HEK293T (cell line): ENCODE measurements around the gene TTC21A.

Experiments used
- BHLHE40 ChIP-seq: fragments of 450-650 bp; IDR thresholded peaks from 2 replicates; pipeline ENCODE4 v1.6.1; 2016; ENCODE audit warnings: mild to moderate bottlenecking, moderate library complexity, borderline replicate concordance
- ELF4 ChIP-seq: fragments of 450-650 bp; IDR thresholded peaks from 2 replicates; pipeline ENCODE4 v1.6.1; 2017; ENCODE audit warnings: antibody characterized with exemption
- FOXK2 ChIP-seq: fragments of 450-650 bp; IDR thresholded peaks from 2 replicates; pipeline ENCODE4 v1.6.1; 2016; ENCODE audit warnings: mild to moderate bottlenecking
- FOXM1 ChIP-seq: fragments of 450-650 bp; IDR thresholded peaks from 2 replicates; pipeline ENCODE4 v1.6.1; 2017; ENCODE audit warnings: mild to moderate bottlenecking, borderline replicate concordance
- HDGF ChIP-seq: fragments of 450-650 bp; IDR thresholded peaks from 2 replicates; pipeline ENCODE4 v1.6.1; 2017; ENCODE audit warnings: antibody characterized with exemption, borderline replicate concordance
- L3MBTL2 ChIP-seq: fragments of 450-650 bp; conservative IDR thresholded peaks from 2 replicates; pipeline ENCODE4 v1.6.1; 2016; ENCODE audit warnings: mild to moderate bottlenecking
- LEF1 ChIP-seq: fragments of 450-650 bp; IDR thresholded peaks from 2 replicates; pipeline ENCODE4 v1.6.1; 2017; ENCODE audit warnings: mild to moderate bottlenecking, borderline replicate concordance
- NFRKB ChIP-seq: fragments of 450-650 bp; IDR thresholded peaks from 2 replicates; pipeline ENCODE4 v1.6.1; 2016; ENCODE audit warnings: mild to moderate bottlenecking, moderate library complexity
- PKNOX1 ChIP-seq: fragments of 450-650 bp; IDR thresholded peaks from 2 replicates; pipeline ENCODE4 v1.6.1; 2016
- SP1 ChIP-seq: fragments of 450-650 bp; IDR thresholded peaks from 2 replicates; pipeline ENCODE4 v1.6.1; 2017
- SUZ12 ChIP-seq: fragments of 450-650 bp; IDR thresholded peaks from 2 replicates; pipeline ENCODE4 v1.6.1; 2016; ENCODE audit warnings: mild to moderate bottlenecking
- TARDBP ChIP-seq: fragments of 450-650 bp; IDR thresholded peaks from 2 replicates; pipeline ENCODE4 v1.6.1; 2016

DNA sequence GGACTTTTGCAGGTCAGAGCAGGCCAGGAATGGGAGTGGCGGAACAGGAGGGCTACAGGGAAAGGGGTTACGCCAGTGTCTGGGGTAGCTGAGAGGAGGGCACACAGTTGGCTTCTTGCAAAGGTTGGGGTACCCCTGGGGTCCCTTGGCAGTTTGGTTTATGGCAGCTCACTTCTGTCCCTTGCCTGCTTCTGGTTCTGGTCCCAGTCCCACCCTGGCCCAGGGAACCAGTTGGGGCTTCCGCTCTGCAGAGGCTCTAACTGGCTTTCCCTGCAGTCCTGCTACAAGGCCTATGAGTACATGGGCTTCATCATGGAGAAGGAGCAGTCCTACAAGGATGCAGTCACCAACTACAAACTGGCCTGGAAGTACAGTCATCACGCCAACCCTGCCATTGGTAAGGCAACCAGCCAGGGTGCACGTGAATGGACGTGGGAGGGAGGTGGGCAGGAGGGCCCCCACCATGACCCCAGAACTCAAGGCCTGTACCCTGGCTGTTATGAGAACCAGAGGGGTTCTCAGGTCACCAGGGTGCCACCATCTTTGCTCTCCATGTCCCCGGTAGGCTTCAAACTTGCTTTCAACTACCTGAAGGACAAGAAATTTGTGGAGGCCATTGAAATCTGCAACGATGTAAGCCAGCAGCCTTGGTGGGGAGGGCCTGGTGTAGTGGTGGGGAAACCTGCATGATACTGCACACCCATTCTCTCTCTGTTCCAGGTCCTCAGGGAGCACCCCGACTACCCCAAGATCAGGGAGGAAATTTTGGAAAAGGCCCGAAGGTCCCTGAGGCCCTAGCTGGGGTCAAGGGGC lies 30.7 kb downstream of the TTC21A start:
- TF ChIP-seq NFRKB = no peak
- no peak for TF ChIP-seq FOXM1
- TF ChIP-seq SP1 = no peak
- TF ChIP-seq PKNOX1 = no peak
- no peak for TF ChIP-seq SUZ12
- no peak for TF ChIP-seq FOXK2
- TF ChIP-seq TARDBP = no peak
- TF ChIP-seq BHLHE40 = no peak
- no peak for TF ChIP-seq ELF4
- no peak for TF ChIP-seq HDGF
- TF ChIP-seq L3MBTL2 = no peak
- TF ChIP-seq LEF1 = no peak
